Measurements from ENCODE around the gene IRGC. TPM values are rescaled to one million over a fixed set of nuclear protein-coding genes. Genes with fewer than 3 reads are reported as not detected.

Gene IRGC
- total RNA-seq, 1 experiment from 2014 or later: not detected

GRCh38 chr19:43690890-43691289, 25.0 kb upstream of the IRGC start:
- DNase-seq (ENCODE audit: low read depth): no peak

- no peak for DNase-seq (ENCODE audit: low read depth)
These were observed 24.1 kb upstream of the IRGC start for GRCh38 chr19:43691755-43692154.

- no peak for DNase-seq (ENCODE audit: low read depth)
These were observed 23.5 kb upstream of the IRGC start for GRCh38 chr19:43692385-43692784.

- DNase-seq (ENCODE audit: low read depth): no peak
These were observed 23.0 kb upstream of the IRGC start for GRCh38 chr19:43692877-43693276.

GRCh38 chr19:43694553-43694952, 21.3 kb upstream of the IRGC start:
- no peak for DNase-seq (ENCODE audit: low read depth)

- DNase-seq (ENCODE audit: low read depth): no peak
These were observed 19.7 kb upstream of the IRGC start for GRCh38 chr19:43695985-43696704.

GRCh38 chr19:43697295-43697694, 18.6 kb upstream of the IRGC start:
- no peak for DNase-seq (ENCODE audit: low read depth)

GRCh38 chr19:43699506-43700394, 16.1 kb upstream of the IRGC start:
- DNase-seq (ENCODE audit: low read depth): no peak

- peak; percentile 92 for DNase-seq (ENCODE audit: low read depth)
These were observed 15.4 kb upstream of the IRGC start for GRCh38 chr19:43700395-43701000.

- peak; percentile 25 for DNase-seq (ENCODE audit: low read depth)
These were observed 11.7 kb upstream of the IRGC start for GRCh38 chr19:43704002-43704705.

GRCh38 chr19:43705729-43706128, 10.1 kb upstream of the IRGC start:
- no peak for DNase-seq (ENCODE audit: low read depth)

GRCh38 chr19:43707158-43707712, 8.6 kb upstream of the IRGC start:
- DNase-seq (ENCODE audit: low read depth): no peak

- no peak for DNase-seq (ENCODE audit: low read depth)
These were observed 7.2 kb upstream of the IRGC start for GRCh38 chr19:43708716-43709115.

GRCh38 chr19:43711751-43712355, 4.0 kb upstream of the IRGC start:
- DNase-seq (ENCODE audit: low read depth): peak; percentile 49

- no peak for DNase-seq (ENCODE audit: low read depth)
These were observed 2.7 kb upstream of the IRGC start for GRCh38 chr19:43713208-43713607.

- no peak for DNase-seq (ENCODE audit: low read depth)
These were observed 2.9 kb downstream of the IRGC start for GRCh38 chr19:43718627-43719377.

- no peak for DNase-seq (ENCODE audit: low read depth)
These were observed 3.5 kb downstream of the IRGC start for GRCh38 chr19:43719378-43719868.

GRCh38 chr19:43719918-43720317, 4.0 kb downstream of the IRGC start:
- no peak for DNase-seq (ENCODE audit: low read depth)

- DNase-seq (ENCODE audit: low read depth): no peak
These were observed 5.1 kb downstream of the IRGC start for GRCh38 chr19:43720936-43721335.

- no peak for DNase-seq (ENCODE audit: low read depth)
These were observed 5.7 kb downstream of the IRGC start for GRCh38 chr19:43721469-43722048.
